ENCODE measurements around the gene RDH14.

The RDH14 gene

GRCh38 chr2:18519914-18520450 is 40.5 kb downstream of the RDH14 start:
- no peak for DNase-seq

GRCh38 chr2:18518116-18519111 is 42.0 kb downstream of the RDH14 start:
- DNase-seq: no peak

GRCh38 chr2:18517386-18517785 is 43.1 kb downstream of the RDH14 start:
- DNase-seq: no peak

- DNase-seq: no peak
These were observed 44.3 kb downstream of the RDH14 start for GRCh38 chr2:18516112-18516511.

GRCh38 chr2:18514526-18515461 is 45.7 kb downstream of the RDH14 start:
- no peak for DNase-seq

GRCh38 chr2:18510775-18511174 is 49.7 kb downstream of the RDH14 start:
- no peak for DNase-seq

GRCh38 chr2:18506883-18507509 is 53.5 kb downstream of the RDH14 start:
- DNase-seq: no peak

- no peak for DNase-seq
These were observed 54.6 kb downstream of the RDH14 start for GRCh38 chr2:18505703-18506341.
